ENCODE data around the gene CCDC149.

GRCh38 chr4:24843096-24843495 lies 69.7 kb downstream of the CCDC149 start:
- TF ChIP-seq CTCF (IDR thresholded peaks at IDR 0.05; ENCODE audit: extremely low read depth in 1 of 2, insufficient read depth in 1 of 2, low read depth in 1 of 2, low read length in 2 of 2) (no peak), POLR2A (IDR thresholded peaks at IDR 0.05; ENCODE audit: low read depth, low read length) (no peak), EZH2 (IDR thresholded peaks at IDR 0.05; ENCODE audit: borderline replicate concordance, low read depth, low read length, severe bottlenecking) (no peak)

Data from endothelial cell of umbilical vein (primary cell).